ENCODE measurements around the gene TTF1.
"Not testable (repeated sequence)": the region's sequence is repeated elsewhere in the genome, so short reads cannot be mapped to it uniquely, and the experiment has no call there.

TTF1 gene

GRCh38 chr9:132395560-132395959 is 11.1 kb downstream of the TTF1 start:
- Histone ChIP-seq H3K9me3 (ENCODE audit: control insufficient read depth in 1 of 2, low read length in 2 of 2) (no peaks in the 10 kb centered on the region), H3K4me1 (ENCODE audit: control insufficient read depth in 1 of 2, insufficient read depth in 2 of 2, low read length in 2 of 2) (no peaks in the 10 kb centered on the region), H3K36me3 (ENCODE audit: control insufficient read depth in 1 of 2, insufficient read depth in 2 of 2, low read length in 2 of 2) (peaks cover 25 to 79% of the 10 kb centered on the region in 2 donors), H3K27ac (ENCODE audit: low read depth, low read length) (no peak overlapping the region), H3K27me3 (ENCODE audit: control insufficient read depth in 1 of 2, insufficient read depth in 2 of 2, low read length in 2 of 2) (no peaks in the 10 kb centered on the region), H3K4me3 (ENCODE audit: low read depth in 1 of 2, low read length in 2 of 2) (no peak overlapping the region), H3K9ac (ENCODE audit: low read depth in 1 of 2, low read length in 2 of 2) (no peak overlapping the region)

- Histone ChIP-seq H3K36me3 (ENCODE audit: control insufficient read depth in 1 of 2, insufficient read depth in 2 of 2, low read length in 2 of 2) (peaks cover 37 to 84% of the 10 kb centered on the region in 2 donors), H3K9me3 (ENCODE audit: control insufficient read depth in 1 of 2, low read length in 2 of 2) (no peaks in the 10 kb centered on the region), H3K9ac (ENCODE audit: low read depth in 1 of 2, low read length in 2 of 2) (no peak overlapping the region), H3K4me1 (ENCODE audit: control insufficient read depth in 1 of 2, insufficient read depth in 2 of 2, low read length in 2 of 2) (no peaks in the 10 kb centered on the region), H3K4me3 (ENCODE audit: low read depth in 1 of 2, low read length in 2 of 2) (no peak overlapping the region), H3K27ac (ENCODE audit: low read depth, low read length) (no peak overlapping the region), H3K27me3 (ENCODE audit: control insufficient read depth in 1 of 2, insufficient read depth in 2 of 2, low read length in 2 of 2) (no peaks in the 10 kb centered on the region)
Observed at GRCh38 chr9:132391449-132391848, 15.2 kb downstream of the TTF1 start.

GRCh38 chr9:132390966-132391365 is 15.7 kb downstream of the TTF1 start:
- Histone ChIP-seq H3K27ac (ENCODE audit: low read depth, low read length) (no peak overlapping the region), H3K4me3 (ENCODE audit: low read depth in 1 of 2, low read length in 2 of 2) (no peak overlapping the region), H3K36me3 (ENCODE audit: control insufficient read depth in 1 of 2, insufficient read depth in 2 of 2, low read length in 2 of 2) (peaks cover 37 to 84% of the 10 kb centered on the region in 2 donors), H3K27me3 (ENCODE audit: control insufficient read depth in 1 of 2, insufficient read depth in 2 of 2, low read length in 2 of 2) (no peaks in the 10 kb centered on the region), H3K9me3 (ENCODE audit: control insufficient read depth in 1 of 2, low read length in 2 of 2) (no peaks in the 10 kb centered on the region), H3K4me1 (ENCODE audit: control insufficient read depth in 1 of 2, insufficient read depth in 2 of 2, low read length in 2 of 2) (no peaks in the 10 kb centered on the region), H3K9ac (ENCODE audit: low read depth in 1 of 2, low read length in 2 of 2) (no peak overlapping the region)

GRCh38 chr9:132387133-132387532 is 19.5 kb downstream of the TTF1 start:
- Histone ChIP-seq H3K9me3 (ENCODE audit: control insufficient read depth in 1 of 2, low read length in 2 of 2) (no peaks in the 10 kb centered on the region), H3K9ac (ENCODE audit: low read depth in 1 of 2, low read length in 2 of 2) (no peak overlapping the region), H3K27me3 (ENCODE audit: control insufficient read depth in 1 of 2, insufficient read depth in 2 of 2, low read length in 2 of 2) (no peaks in the 10 kb centered on the region), H3K27ac (ENCODE audit: low read depth, low read length) (no peak overlapping the region), H3K4me3 (ENCODE audit: low read depth in 1 of 2, low read length in 2 of 2) (no peak overlapping the region), H3K4me1 (ENCODE audit: control insufficient read depth in 1 of 2, insufficient read depth in 2 of 2, low read length in 2 of 2) (no peaks in the 10 kb centered on the region), H3K36me3 (ENCODE audit: control insufficient read depth in 1 of 2, insufficient read depth in 2 of 2, low read length in 2 of 2) (peaks cover 41 to 70% of the 10 kb centered on the region in 2 donors)

GRCh38 chr9:132384376-132384775 is 22.3 kb downstream of the TTF1 start:
- Histone ChIP-seq H3K4me3 (ENCODE audit: low read depth in 1 of 2, low read length in 2 of 2) (no peak overlapping the region), H3K9me3 (ENCODE audit: control insufficient read depth in 1 of 2, low read length in 2 of 2) (no peaks in the 10 kb centered on the region), H3K36me3 (ENCODE audit: control insufficient read depth in 1 of 2, insufficient read depth in 2 of 2, low read length in 2 of 2) (peaks cover 25 to 51% of the 10 kb centered on the region in 2 donors), H3K4me1 (ENCODE audit: control insufficient read depth in 1 of 2, insufficient read depth in 2 of 2, low read length in 2 of 2) (peaks cover 0 to 6% of the 10 kb centered on the region in 2 donors), H3K27me3 (ENCODE audit: control insufficient read depth in 1 of 2, insufficient read depth in 2 of 2, low read length in 2 of 2) (no peaks in the 10 kb centered on the region), H3K27ac (ENCODE audit: low read depth, low read length) (no peak overlapping the region), H3K9ac (ENCODE audit: low read depth in 1 of 2, low read length in 2 of 2) (no peak overlapping the region)

- Histone ChIP-seq H3K4me1 (ENCODE audit: control insufficient read depth in 1 of 2, insufficient read depth in 2 of 2, low read length in 2 of 2) (peaks cover 0 to 6% of the 10 kb centered on the region in 2 donors), H3K36me3 (ENCODE audit: control insufficient read depth in 1 of 2, insufficient read depth in 2 of 2, low read length in 2 of 2) (peaks cover 29 to 51% of the 10 kb centered on the region in 2 donors), H3K27ac (ENCODE audit: low read depth, low read length) (no peak overlapping the region), H3K9me3 (ENCODE audit: control insufficient read depth in 1 of 2, low read length in 2 of 2) (no peaks in the 10 kb centered on the region), H3K9ac (ENCODE audit: low read depth in 1 of 2, low read length in 2 of 2) (no peak overlapping the region), H3K27me3 (ENCODE audit: control insufficient read depth in 1 of 2, insufficient read depth in 2 of 2, low read length in 2 of 2) (no peaks in the 10 kb centered on the region), H3K4me3 (ENCODE audit: low read depth in 1 of 2, low read length in 2 of 2) (no peak overlapping the region)
Observed at GRCh38 chr9:132383462-132383883, 23.2 kb downstream of the TTF1 start.

GRCh38 chr9:132381966-132382541 is 24.6 kb downstream of the TTF1 start:
- Histone ChIP-seq H3K27me3 (ENCODE audit: control insufficient read depth in 1 of 2, insufficient read depth in 2 of 2, low read length in 2 of 2) (no peaks in the 10 kb centered on the region), H3K9ac (ENCODE audit: low read depth in 1 of 2, low read length in 2 of 2) (no peak overlapping the region), H3K9me3 (ENCODE audit: control insufficient read depth in 1 of 2, low read length in 2 of 2) (no peaks in the 10 kb centered on the region), H3K4me3 (ENCODE audit: low read depth in 1 of 2, low read length in 2 of 2) (no peak overlapping the region), H3K36me3 (ENCODE audit: control insufficient read depth in 1 of 2, insufficient read depth in 2 of 2, low read length in 2 of 2) (peaks cover 28 to 52% of the 10 kb centered on the region in 2 donors), H3K4me1 (ENCODE audit: control insufficient read depth in 1 of 2, insufficient read depth in 2 of 2, low read length in 2 of 2) (peaks cover 0 to 6% of the 10 kb centered on the region in 2 donors), H3K27ac (ENCODE audit: low read depth, low read length) (no peak overlapping the region)

- H3K27ac ChIP-seq (ENCODE audit: low read depth, low read length); H3K9me3 ChIP-seq (ENCODE audit: control insufficient read depth in 1 of 2, low read length in 2 of 2); H3K27me3 ChIP-seq (ENCODE audit: control insufficient read depth in 1 of 2, insufficient read depth in 2 of 2, low read length in 2 of 2); H3K9ac ChIP-seq (ENCODE audit: low read depth in 1 of 2, low read length in 2 of 2); H3K4me1 ChIP-seq (ENCODE audit: control insufficient read depth in 1 of 2, insufficient read depth in 2 of 2, low read length in 2 of 2); H3K4me3 ChIP-seq (ENCODE audit: low read depth in 1 of 2, low read length in 2 of 2): not testable (repeated sequence)
- H3K36me3 ChIP-seq (ENCODE audit: control insufficient read depth in 1 of 2, insufficient read depth in 2 of 2, low read length in 2 of 2): peaks cover 27 to 49% of the 10 kb centered on the region in 2 donors
Observed at GRCh38 chr9:132378416-132378815, 28.2 kb downstream of the TTF1 start.

- H3K4me3 ChIP-seq (ENCODE audit: low read depth in 1 of 2, low read length in 2 of 2); H3K9ac ChIP-seq (ENCODE audit: low read depth in 1 of 2, low read length in 2 of 2); H3K4me1 ChIP-seq (ENCODE audit: control insufficient read depth in 1 of 2, insufficient read depth in 2 of 2, low read length in 2 of 2); H3K27me3 ChIP-seq (ENCODE audit: control insufficient read depth in 1 of 2, insufficient read depth in 2 of 2, low read length in 2 of 2); H3K9me3 ChIP-seq (ENCODE audit: control insufficient read depth in 1 of 2, low read length in 2 of 2); H3K27ac ChIP-seq (ENCODE audit: low read depth, low read length): not testable (repeated sequence)
- peaks cover 27 to 46% of the 10 kb centered on the region in 2 donors for H3K36me3 ChIP-seq (ENCODE audit: control insufficient read depth in 1 of 2, insufficient read depth in 2 of 2, low read length in 2 of 2)
Observed at GRCh38 chr9:132377769-132378168, 28.9 kb downstream of the TTF1 start.

- H3K4me3 ChIP-seq (ENCODE audit: low read depth in 1 of 2, low read length in 2 of 2): no peak overlapping the region
- no peaks in the 10 kb centered on the region for H3K9me3 ChIP-seq (ENCODE audit: control insufficient read depth in 1 of 2, low read length in 2 of 2)
- peaks cover 10 to 22% of the 10 kb centered on the region in 2 donors for H3K36me3 ChIP-seq (ENCODE audit: control insufficient read depth in 1 of 2, insufficient read depth in 2 of 2, low read length in 2 of 2)
- H3K4me1 ChIP-seq (ENCODE audit: control insufficient read depth in 1 of 2, insufficient read depth in 2 of 2, low read length in 2 of 2): no peaks in the 10 kb centered on the region
- H3K27ac ChIP-seq (ENCODE audit: low read depth, low read length): no peak overlapping the region
- no peak overlapping the region for H3K9ac ChIP-seq (ENCODE audit: low read depth in 1 of 2, low read length in 2 of 2)
- no peaks in the 10 kb centered on the region for H3K27me3 ChIP-seq (ENCODE audit: control insufficient read depth in 1 of 2, insufficient read depth in 2 of 2, low read length in 2 of 2)
Observed at GRCh38 chr9:132372177-132373095, 34.2 kb downstream of the TTF1 start.
